H1 (cell line): ENCODE data around the gene PCBD1. TPM values are rescaled to one million over a fixed set of nuclear protein-coding genes. Genes with fewer than 3 reads are reported as not detected.

Experiments
- ASH2L ChIP-seq: fragments of 200-600, 300-600 bp; sonication (generic); IDR thresholded peaks from one replicate; pipeline ENCODE4 v1.7.1; 2017; ENCODE audit warnings: low read length
- BCL11A ChIP-seq, 2 experiments: IDR thresholded peaks; one replicate each; pipeline ENCODE4 v1.6.1; 2011; ENCODE audit warnings: low read depth in 2 of 2, low read length in 2 of 2, mild to moderate bottlenecking in 2 of 2
- EZH2 ChIP-seq: fragments of 200-600 bp; sonication (generic); IDR thresholded peaks from 2 replicates; pipeline ENCODE4 v1.7.1; 2012; ENCODE audit warnings: low read depth, mild to moderate bottlenecking, moderate library complexity, low read length, inconsistent platforms; ENCODE audit not compliant: severe bottlenecking
- JUND ChIP-seq: IDR thresholded peaks from 2 replicates; pipeline ENCODE4 v1.6.1; 2011; ENCODE audit warnings: mild to moderate bottlenecking, improper control_type of control experiment, low read length
- SAP30 ChIP-seq: fragments of 300-600 bp; sonication (generic); IDR thresholded peaks from 2 replicates; pipeline ENCODE4 v1.7.1; 2012; ENCODE audit warnings: low read length, moderate library complexity, mild to moderate bottlenecking, inconsistent platforms; ENCODE audit not compliant: insufficient read depth, insufficient replicate concordance
- polyA plus RNA-seq, 7 experiments: library from polyadenylated mRNA; depleted of rRNA in 3 of 7; stranded (reverse) in 5 of 7; unstranded in 2 of 7; fragments of >200 nt in 5 of 7; fragments of 200-250 nt in 2 of 7; gene quantifications; 1 replicate in 5 of 7; 2 replicates in 1 of 7; 4 replicates in 1 of 7; pipeline versions ENCODE4 v1.2.1 to v1.2.3, GENCODE V29; 2011 to 2013; ENCODE audit warnings: missing spikeins in 2 of 7, mixed read lengths in 2 of 7
- total RNA-seq: library from RNA; stranded (reverse); fragmentation: NEBNext Ultra II Directional; extraction: Animal tissue kit (Norgen Biotek cat#: 25700); gene quantifications from 2 replicates; pipeline ENCODE4 v1.2.1, GENCODE V29; 2021
- TF ChIP-seq, protein P1 (sequence below): fragments of 300-600 bp; sonication (generic); IDR thresholded peaks from 2 replicates; pipeline ENCODE4 v1.7.1; 2012; ENCODE audit warnings: low read length, moderate library complexity, mild to moderate bottlenecking, inconsistent platforms; ENCODE audit not compliant: insufficient replicate concordance
- TF ChIP-seq, protein P2 (sequence below): IDR thresholded peaks from 2 replicates; pipeline ENCODE4 v1.6.1; 2012; ENCODE audit warnings: low read length, inconsistent platforms

The PCBD1 gene
- total and polyA plus RNA-seq, 2 of the 8 experiments (the other 6 are each of a cell fraction or from before 2014, with no cell fraction given) = 46.5 to 55.0 TPM

DNA sequence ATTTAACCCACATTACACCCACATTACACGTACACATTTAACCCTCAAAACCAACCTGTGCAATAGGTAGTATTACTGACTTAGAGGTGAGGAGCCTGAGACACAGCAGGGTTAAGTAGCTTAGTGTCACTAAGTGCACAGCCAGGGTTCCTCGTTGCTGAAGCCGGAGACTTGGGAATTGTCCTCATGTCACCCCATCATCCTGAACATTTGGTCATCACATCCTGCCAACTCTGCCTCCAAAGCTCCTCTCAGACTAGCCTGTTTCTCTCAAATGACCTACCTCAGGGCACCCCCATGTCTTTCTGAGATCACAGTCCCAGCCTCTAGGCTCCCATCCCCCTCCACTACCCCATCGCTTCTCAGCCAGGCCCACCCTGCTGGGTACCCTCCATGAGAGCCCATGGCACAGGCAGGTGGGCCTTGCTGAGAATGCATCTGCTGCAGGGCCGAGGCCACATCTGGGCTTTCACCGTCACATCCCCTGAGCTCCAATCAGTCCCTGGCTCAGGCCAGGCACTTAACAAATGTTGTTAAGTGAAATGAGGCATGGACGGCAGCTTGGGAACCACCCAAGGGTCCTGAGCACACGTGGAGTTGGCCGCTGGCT, 21.1 kb upstream of the PCBD1 start (continued):
- TF ChIP-seq, protein P1, sequence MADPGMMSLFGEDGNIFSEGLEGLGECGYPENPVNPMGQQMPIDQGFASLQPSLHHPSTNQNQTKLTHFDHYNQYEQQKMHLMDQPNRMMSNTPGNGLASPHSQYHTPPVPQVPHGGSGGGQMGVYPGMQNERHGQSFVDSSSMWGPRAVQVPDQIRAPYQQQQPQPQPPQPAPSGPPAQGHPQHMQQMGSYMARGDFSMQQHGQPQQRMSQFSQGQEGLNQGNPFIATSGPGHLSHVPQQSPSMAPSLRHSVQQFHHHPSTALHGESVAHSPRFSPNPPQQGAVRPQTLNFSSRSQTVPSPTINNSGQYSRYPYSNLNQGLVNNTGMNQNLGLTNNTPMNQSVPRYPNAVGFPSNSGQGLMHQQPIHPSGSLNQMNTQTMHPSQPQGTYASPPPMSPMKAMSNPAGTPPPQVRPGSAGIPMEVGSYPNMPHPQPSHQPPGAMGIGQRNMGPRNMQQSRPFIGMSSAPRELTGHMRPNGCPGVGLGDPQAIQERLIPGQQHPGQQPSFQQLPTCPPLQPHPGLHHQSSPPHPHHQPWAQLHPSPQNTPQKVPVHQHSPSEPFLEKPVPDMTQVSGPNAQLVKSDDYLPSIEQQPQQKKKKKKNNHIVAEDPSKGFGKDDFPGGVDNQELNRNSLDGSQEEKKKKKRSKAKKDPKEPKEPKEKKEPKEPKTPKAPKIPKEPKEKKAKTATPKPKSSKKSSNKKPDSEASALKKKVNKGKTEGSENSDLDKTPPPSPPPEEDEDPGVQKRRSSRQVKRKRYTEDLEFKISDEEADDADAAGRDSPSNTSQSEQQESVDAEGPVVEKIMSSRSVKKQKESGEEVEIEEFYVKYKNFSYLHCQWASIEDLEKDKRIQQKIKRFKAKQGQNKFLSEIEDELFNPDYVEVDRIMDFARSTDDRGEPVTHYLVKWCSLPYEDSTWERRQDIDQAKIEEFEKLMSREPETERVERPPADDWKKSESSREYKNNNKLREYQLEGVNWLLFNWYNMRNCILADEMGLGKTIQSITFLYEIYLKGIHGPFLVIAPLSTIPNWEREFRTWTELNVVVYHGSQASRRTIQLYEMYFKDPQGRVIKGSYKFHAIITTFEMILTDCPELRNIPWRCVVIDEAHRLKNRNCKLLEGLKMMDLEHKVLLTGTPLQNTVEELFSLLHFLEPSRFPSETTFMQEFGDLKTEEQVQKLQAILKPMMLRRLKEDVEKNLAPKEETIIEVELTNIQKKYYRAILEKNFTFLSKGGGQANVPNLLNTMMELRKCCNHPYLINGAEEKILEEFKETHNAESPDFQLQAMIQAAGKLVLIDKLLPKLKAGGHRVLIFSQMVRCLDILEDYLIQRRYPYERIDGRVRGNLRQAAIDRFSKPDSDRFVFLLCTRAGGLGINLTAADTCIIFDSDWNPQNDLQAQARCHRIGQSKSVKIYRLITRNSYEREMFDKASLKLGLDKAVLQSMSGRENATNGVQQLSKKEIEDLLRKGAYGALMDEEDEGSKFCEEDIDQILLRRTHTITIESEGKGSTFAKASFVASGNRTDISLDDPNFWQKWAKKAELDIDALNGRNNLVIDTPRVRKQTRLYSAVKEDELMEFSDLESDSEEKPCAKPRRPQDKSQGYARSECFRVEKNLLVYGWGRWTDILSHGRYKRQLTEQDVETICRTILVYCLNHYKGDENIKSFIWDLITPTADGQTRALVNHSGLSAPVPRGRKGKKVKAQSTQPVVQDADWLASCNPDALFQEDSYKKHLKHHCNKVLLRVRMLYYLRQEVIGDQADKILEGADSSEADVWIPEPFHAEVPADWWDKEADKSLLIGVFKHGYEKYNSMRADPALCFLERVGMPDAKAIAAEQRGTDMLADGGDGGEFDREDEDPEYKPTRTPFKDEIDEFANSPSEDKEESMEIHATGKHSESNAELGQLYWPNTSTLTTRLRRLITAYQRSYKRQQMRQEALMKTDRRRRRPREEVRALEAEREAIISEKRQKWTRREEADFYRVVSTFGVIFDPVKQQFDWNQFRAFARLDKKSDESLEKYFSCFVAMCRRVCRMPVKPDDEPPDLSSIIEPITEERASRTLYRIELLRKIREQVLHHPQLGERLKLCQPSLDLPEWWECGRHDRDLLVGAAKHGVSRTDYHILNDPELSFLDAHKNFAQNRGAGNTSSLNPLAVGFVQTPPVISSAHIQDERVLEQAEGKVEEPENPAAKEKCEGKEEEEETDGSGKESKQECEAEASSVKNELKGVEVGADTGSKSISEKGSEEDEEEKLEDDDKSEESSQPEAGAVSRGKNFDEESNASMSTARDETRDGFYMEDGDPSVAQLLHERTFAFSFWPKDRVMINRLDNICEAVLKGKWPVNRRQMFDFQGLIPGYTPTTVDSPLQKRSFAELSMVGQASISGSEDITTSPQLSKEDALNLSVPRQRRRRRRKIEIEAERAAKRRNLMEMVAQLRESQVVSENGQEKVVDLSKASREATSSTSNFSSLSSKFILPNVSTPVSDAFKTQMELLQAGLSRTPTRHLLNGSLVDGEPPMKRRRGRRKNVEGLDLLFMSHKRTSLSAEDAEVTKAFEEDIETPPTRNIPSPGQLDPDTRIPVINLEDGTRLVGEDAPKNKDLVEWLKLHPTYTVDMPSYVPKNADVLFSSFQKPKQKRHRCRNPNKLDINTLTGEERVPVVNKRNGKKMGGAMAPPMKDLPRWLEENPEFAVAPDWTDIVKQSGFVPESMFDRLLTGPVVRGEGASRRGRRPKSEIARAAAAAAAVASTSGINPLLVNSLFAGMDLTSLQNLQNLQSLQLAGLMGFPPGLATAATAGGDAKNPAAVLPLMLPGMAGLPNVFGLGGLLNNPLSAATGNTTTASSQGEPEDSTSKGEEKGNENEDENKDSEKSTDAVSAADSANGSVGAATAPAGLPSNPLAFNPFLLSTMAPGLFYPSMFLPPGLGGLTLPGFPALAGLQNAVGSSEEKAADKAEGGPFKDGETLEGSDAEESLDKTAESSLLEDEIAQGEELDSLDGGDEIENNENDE = no peak
- TF ChIP-seq SAP30 (no peak), ASH2L (no peak), JUND (no peak), BCL11A (IDR thresholded peaks at IDR 0.05; ENCODE audit: low read depth in 2 of 2, low read length in 2 of 2) (no peak), EZH2 (no peak)
- TF ChIP-seq, protein P2, sequence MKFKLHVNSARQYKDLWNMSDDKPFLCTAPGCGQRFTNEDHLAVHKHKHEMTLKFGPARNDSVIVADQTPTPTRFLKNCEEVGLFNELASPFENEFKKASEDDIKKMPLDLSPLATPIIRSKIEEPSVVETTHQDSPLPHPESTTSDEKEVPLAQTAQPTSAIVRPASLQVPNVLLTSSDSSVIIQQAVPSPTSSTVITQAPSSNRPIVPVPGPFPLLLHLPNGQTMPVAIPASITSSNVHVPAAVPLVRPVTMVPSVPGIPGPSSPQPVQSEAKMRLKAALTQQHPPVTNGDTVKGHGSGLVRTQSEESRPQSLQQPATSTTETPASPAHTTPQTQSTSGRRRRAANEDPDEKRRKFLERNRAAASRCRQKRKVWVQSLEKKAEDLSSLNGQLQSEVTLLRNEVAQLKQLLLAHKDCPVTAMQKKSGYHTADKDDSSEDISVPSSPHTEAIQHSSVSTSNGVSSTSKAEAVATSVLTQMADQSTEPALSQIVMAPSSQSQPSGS = no peak
